MCF 10A (cell line): ENCODE measurements around the gene GOLGA6C. TPM values are rescaled to one million over a fixed set of nuclear protein-coding genes. Genes with fewer than 3 reads are reported as not detected.

Experiments
- BruUV-seq: library from RNA; stranded (reverse); fragments of 400-500 nt; replicated peaks from 2 replicates; lab custom pipeline; 2021; lab: Mats Ljungman, UMichigan
- CTCF ChIA-PET: fragments of 300-600 bp; sonication (Branson Sonifier 250); formaldehyde crosslinking; extraction: SDS; loops from one replicate; lab custom pipeline; 2021; ENCODE audit warnings: antibody characterized with exemption, inconsistent platforms; lab: Yijun Ruan, JAX
- POLR2A ChIA-PET: fragments of 300-600, 350-650 bp; sonication (Branson Sonifier 250); formaldehyde crosslinking; extraction: SDS; loops from one replicate; lab custom pipeline; 2020; ENCODE audit warnings: antibody characterized with exemption, inconsistent platforms; lab: Yijun Ruan, JAX
- DNase-seq: peaks from one replicate; pipeline ENCODE4 v3.0.0-alpha.2; 2018; ENCODE audit not compliant: unreplicated experiment
- H3K27ac Mint-ChIP-seq: one replicate; pipeline ENCODE4 v1.8.0; 2022; ENCODE audit warnings: mild to moderate bottlenecking, low read depth, mixed read lengths; ENCODE audit not compliant: unreplicated experiment
- H3K27me3 Mint-ChIP-seq: one replicate; pipeline ENCODE4 v1.8.0; 2022; ENCODE audit warnings: mixed read lengths; ENCODE audit not compliant: insufficient read depth, unreplicated experiment
- H3K36me3 Mint-ChIP-seq: one replicate; pipeline ENCODE4 v1.8.0; 2022; ENCODE audit warnings: mild to moderate bottlenecking, moderate library complexity, mixed read lengths; ENCODE audit not compliant: insufficient read depth, unreplicated experiment
- H3K4me1 Mint-ChIP-seq: one replicate; pipeline ENCODE4 v1.8.0; 2022; ENCODE audit warnings: mixed read lengths; ENCODE audit not compliant: insufficient read depth, unreplicated experiment
- H3K4me3 Mint-ChIP-seq: one replicate; pipeline ENCODE4 v1.8.0; 2022; ENCODE audit warnings: mild to moderate bottlenecking, moderate library complexity, mixed read lengths; ENCODE audit not compliant: unreplicated experiment
- H3K9me3 Mint-ChIP-seq: one replicate; pipeline ENCODE4 v1.8.0; 2022; ENCODE audit warnings: mixed read lengths; ENCODE audit not compliant: unreplicated experiment
- intact Hi-C: fragments of 100-400 bp; cut with micrococcal nuclease; formaldehyde crosslinking; loops from 2 replicates; pipeline ENCODE4 v1.14.1; 2022
- total RNA-seq: library from RNA; stranded (reverse); gene quantifications from 2 replicates; pipeline ENCODE4 v1.2.3, GENCODE V29; 2022
- TF ChIP-seq, protein P1 (sequence below): fragments of 200-600 bp; IDR thresholded peaks from one replicate; pipeline ENCODE4 v1.8.0; 2022; ENCODE audit warnings: antibody characterized with exemption, mild to moderate bottlenecking; ENCODE audit not compliant: unreplicated experiment

GOLGA6C gene
- total RNA-seq, 1 experiment from 2014 or later = not detected

DNA sequence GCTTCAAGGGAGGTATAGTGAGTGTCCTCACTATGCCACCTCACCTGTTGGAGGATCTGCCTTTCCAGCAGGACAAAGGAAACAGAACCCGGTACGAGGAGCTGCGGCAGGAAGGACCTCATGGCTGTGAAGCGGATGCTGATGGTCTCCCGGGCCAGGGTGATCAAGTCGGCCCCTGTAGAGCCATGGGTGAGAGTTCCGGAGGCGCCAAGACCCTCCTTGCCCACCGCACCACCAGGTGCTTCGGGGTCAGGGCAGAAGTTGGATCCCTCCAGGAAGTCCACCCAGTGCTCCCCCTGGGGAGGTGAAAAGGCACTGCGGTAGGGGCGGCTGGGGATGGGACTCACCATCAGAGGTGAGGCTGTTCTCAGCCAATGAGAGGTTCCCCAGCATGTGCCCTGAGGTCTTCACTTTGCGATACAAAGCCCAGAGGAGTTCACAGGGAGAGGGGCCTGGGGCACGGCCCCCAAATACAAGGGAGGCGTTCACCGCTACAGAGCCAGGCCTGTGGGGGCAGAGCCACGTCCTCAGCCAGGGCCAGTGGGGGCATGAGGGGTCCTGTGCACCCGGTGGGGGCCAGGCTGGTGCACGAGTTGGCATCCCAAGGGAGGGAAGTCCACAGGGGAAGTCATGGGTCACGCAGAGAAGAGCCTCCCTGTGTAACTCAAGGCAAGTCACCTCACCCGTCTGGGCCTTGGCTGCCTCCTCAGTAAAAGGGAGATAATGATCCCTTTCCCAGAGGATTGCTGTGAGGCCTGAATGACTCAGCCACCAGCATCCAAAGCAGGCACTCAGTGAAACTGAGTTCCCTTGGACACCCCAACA, 28.7 kb upstream of the GOLGA6C start:
- intact Hi-C loops = no loop called here
- H3K27me3 Mint-ChIP-seq = peaks cover 53% of the 10 kb centered on the region

DNA sequence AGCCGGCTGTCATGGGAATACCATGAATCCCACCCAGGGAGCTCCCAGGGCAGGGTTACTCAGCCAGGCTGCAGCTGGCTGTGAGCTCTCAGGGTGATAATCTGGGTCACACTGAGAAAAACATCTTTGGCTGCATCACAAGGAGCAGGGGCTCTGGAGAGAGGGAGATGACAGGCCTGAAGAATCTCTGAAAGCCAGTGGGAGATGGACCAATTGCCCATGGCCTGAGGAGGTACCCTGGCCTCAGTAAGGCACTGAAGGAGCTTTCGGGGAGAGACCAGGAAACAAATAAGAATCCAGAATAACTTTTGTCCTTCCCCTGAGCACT, 28.2 kb upstream of the GOLGA6C start:
- Mint-ChIP-seq H3K9me3 (no peaks in the 10 kb centered on the region), H3K27me3 (peaks cover 53% of the 10 kb centered on the region), H3K4me1 (no peaks in the 10 kb centered on the region), H3K4me3 (no peak overlapping the region), H3K27ac (no peak overlapping the region), H3K36me3 (no peaks in the 10 kb centered on the region)
- DNase-seq = no peak
- TF ChIP-seq, protein P1, sequence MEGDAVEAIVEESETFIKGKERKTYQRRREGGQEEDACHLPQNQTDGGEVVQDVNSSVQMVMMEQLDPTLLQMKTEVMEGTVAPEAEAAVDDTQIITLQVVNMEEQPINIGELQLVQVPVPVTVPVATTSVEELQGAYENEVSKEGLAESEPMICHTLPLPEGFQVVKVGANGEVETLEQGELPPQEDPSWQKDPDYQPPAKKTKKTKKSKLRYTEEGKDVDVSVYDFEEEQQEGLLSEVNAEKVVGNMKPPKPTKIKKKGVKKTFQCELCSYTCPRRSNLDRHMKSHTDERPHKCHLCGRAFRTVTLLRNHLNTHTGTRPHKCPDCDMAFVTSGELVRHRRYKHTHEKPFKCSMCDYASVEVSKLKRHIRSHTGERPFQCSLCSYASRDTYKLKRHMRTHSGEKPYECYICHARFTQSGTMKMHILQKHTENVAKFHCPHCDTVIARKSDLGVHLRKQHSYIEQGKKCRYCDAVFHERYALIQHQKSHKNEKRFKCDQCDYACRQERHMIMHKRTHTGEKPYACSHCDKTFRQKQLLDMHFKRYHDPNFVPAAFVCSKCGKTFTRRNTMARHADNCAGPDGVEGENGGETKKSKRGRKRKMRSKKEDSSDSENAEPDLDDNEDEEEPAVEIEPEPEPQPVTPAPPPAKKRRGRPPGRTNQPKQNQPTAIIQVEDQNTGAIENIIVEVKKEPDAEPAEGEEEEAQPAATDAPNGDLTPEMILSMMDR = no peak
- intact Hi-C loops = no loop called here
- no TSS peak for BruUV-seq
- ChIA-PET CTCF (no interaction called here), POLR2A (no interaction called here)

More for the DNA sequence above, 28.7 kb upstream of the GOLGA6C start:
- no peak overlapping the region for H3K4me3 Mint-ChIP-seq
- H3K27ac Mint-ChIP-seq = no peak overlapping the region
- TF ChIP-seq, protein P1 = no peak
- ChIA-PET CTCF (interaction anchor here (0.5 kb wide), 1 partner anchor 796 kb away, joined by 4 read pairs; no protein-coding TSS in a partner anchor), POLR2A (no interaction called here)
- BruUV-seq = no TSS peak
- H3K36me3 Mint-ChIP-seq = no peaks in the 10 kb centered on the region
- no peaks in the 10 kb centered on the region for H3K9me3 Mint-ChIP-seq
- DNase-seq = no peak
- no peaks in the 10 kb centered on the region for H3K4me1 Mint-ChIP-seq

DNA sequence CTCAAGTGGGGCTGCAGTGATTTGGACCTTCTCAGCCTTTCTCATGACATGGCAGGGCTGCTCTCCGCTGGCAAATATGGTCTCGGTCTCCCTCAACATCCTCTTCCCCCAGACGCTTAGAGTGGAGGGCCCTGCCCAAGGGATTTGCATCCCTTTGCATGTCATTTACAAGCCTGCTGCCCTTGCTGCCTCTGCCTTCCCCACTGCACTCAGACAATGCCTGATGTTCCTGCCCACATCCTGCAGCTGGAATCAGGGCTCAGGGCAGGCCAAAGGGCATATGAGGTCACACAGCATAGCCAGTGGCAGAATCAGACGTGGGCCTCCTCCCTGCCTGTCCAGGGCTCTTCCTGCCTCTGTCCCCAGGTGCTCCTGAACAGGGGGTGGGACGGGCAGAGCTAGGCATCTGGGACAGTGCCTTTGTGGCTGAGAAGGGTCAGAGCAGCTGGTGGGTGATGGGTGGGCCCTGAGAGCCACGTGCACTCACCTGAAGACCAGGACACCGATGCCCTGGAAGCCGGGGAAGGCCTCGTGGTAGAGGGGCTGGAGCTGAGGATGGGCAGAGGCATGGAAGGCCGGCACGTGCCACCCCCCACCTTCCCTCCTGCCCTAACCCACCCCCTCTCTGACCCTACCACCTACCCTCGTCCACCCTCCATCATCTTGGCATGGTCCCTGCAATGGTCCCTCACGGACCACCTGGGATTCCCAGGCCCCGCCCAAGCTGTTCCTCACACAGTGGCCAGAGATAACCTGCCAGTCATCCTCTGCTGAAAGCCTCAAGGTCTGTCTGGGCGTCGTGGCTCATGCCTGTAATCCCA, 27.4 kb upstream of the GOLGA6C start:
- Mint-ChIP-seq H3K4me1 (no peaks in the 10 kb centered on the region), H3K27me3 (peaks cover 53% of the 10 kb centered on the region), H3K4me3 (no peak overlapping the region), H3K9me3 (no peaks in the 10 kb centered on the region), H3K27ac (no peak overlapping the region), H3K36me3 (no peaks in the 10 kb centered on the region)
- intact Hi-C loops = no loop called here
- BruUV-seq = no TSS peak
- POLR2A ChIA-PET = no interaction called here
- DNase-seq = no peak
- CTCF ChIA-PET = no interaction called here
- TF ChIP-seq, protein P1 = no peak

DNA sequence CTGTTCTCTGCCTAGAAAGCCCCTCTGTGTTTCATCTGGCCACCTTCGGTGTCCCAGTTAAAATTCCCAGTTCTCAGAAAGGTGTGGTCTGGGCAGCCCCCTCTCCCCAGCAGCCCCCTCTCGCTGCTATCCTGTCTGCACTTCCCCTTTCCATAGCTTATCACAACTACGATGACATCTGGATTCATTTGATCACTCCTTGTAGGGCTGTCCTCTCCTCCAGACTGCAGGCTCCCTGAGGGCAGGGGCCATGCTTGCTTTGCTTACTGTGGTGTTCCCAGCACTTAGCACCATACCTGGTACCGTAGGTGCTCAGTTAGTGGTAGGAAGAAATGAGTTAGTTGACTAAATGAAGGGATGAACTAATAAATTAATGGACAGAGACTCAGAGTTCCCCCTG, 26.3 kb upstream of the GOLGA6C start:
- no peak overlapping the region for H3K27ac Mint-ChIP-seq
- peaks cover 53% of the 10 kb centered on the region for H3K27me3 Mint-ChIP-seq
- no TSS peak for BruUV-seq
- DNase-seq = no peak
- no peak overlapping the region for H3K4me3 Mint-ChIP-seq
- CTCF ChIA-PET = no interaction called here
- intact Hi-C loops = no loop called here
- H3K9me3 Mint-ChIP-seq = no peaks in the 10 kb centered on the region
- no peaks in the 10 kb centered on the region for H3K36me3 Mint-ChIP-seq
- no peaks in the 10 kb centered on the region for H3K4me1 Mint-ChIP-seq
- TF ChIP-seq, protein P1 = no peak
- POLR2A ChIA-PET = no interaction called here
